Breast epithelium (tissue), 4 donors: ENCODE data around the gene PCDH9. TPM values are rescaled to one million over a fixed set of nuclear protein-coding genes. Genes with fewer than 3 reads are reported as not detected.

Experiments
- DNase-seq, 2 donors: peaks; one replicate each; pipeline ENCODE4 v3.0.0-alpha.2; 2019; ENCODE audit warnings: low spot score in 2 of 2
- H3K27ac ChIP-seq, 2 donors: fragments of 200-600 bp; sonication (generic) in 1 of 2; one replicate each; pipeline ENCODE4 v1.5.1; 2016 to 2019; ENCODE audit warnings: mild to moderate bottlenecking in 1 of 2
- H3K27me3 ChIP-seq, 2 donors: fragments of 200-600 bp; sonication (generic) in 1 of 2; one replicate each; pipeline versions ENCODE4 v1.5.1 to v1.6.0; 2017 to 2019; ENCODE audit warnings: control low read depth in 1 of 2, mild to moderate bottlenecking in 1 of 2
- H3K36me3 ChIP-seq: fragments of 200-600 bp; one replicate; pipeline ENCODE4 v1.5.1; 2019
- H3K4me1 ChIP-seq, 2 donors: fragments of 200-600 bp; sonication (generic); one replicate each; pipeline ENCODE4 v1.5.1; 2016 to 2019; ENCODE audit warnings: control low read depth in 1 of 2
- H3K4me3 ChIP-seq, 3 donors: fragments of 200-600 bp; sonication (generic); 1 replicate in 2 of 3; 2 replicates in 1 of 3; pipeline ENCODE4 v1.5.1; 2016 to 2019; ENCODE audit warnings: mild to moderate bottlenecking in 3 of 3, moderate library complexity in 2 of 3
- H3K9me3 ChIP-seq, 2 donors: fragments of 200-600 bp; sonication (generic) in 1 of 2; one replicate each; pipeline ENCODE4 v1.5.1; 2016 to 2019; ENCODE audit warnings: control low read depth in 1 of 2
- POLR2A ChIP-seq: fragments of 450-650 bp; IDR thresholded peaks from one replicate; pipeline ENCODE4 v1.6.1; 2016; ENCODE audit warnings: antibody characterized with exemption, mild to moderate bottlenecking, moderate library complexity
- POLR2AphosphoS5 ChIP-seq, 3 donors: sonication (generic); formaldehyde crosslinking; IDR thresholded peaks; one replicate each; pipeline ENCODE4 v1.6.1; 2017; ENCODE audit warnings: antibody characterized with exemption in 3 of 3
- intact Hi-C: fragments of 100-400 bp; cut with DNase I; formaldehyde crosslinking; loops from one replicate; pipeline ENCODE4 v1.15.1; 2023; ENCODE audit warnings: low total_unique reads
- total RNA-seq, 3 donors: library from RNA; depleted of rRNA; stranded (reverse); fragments of >200 nt; gene quantifications; one replicate each; pipeline ENCODE4 v1.1.0, GENCODE V29; 2016
- TF ChIP-seq, protein P1 (sequence below), 3 donors: fragments of 450-650 bp; IDR thresholded peaks; one replicate each; pipeline ENCODE4 v1.5.1; 2016 to 2017; ENCODE audit warnings: antibody characterized with exemption in 3 of 3, mild to moderate bottlenecking in 3 of 3, moderate library complexity in 3 of 3

Gene PCDH9
- total RNA-seq, 3 donors from 2014 or later: 0.98 to 26.7 (median 3.7) TPM

- no peaks in the 10 kb centered on the region for H3K36me3 ChIP-seq
- no peak for DNase-seq
- TF ChIP-seq POLR2AphosphoS5 (IDR thresholded peaks at IDR 0.05) (no peak), POLR2A (no peak)
- TF ChIP-seq, protein P1, sequence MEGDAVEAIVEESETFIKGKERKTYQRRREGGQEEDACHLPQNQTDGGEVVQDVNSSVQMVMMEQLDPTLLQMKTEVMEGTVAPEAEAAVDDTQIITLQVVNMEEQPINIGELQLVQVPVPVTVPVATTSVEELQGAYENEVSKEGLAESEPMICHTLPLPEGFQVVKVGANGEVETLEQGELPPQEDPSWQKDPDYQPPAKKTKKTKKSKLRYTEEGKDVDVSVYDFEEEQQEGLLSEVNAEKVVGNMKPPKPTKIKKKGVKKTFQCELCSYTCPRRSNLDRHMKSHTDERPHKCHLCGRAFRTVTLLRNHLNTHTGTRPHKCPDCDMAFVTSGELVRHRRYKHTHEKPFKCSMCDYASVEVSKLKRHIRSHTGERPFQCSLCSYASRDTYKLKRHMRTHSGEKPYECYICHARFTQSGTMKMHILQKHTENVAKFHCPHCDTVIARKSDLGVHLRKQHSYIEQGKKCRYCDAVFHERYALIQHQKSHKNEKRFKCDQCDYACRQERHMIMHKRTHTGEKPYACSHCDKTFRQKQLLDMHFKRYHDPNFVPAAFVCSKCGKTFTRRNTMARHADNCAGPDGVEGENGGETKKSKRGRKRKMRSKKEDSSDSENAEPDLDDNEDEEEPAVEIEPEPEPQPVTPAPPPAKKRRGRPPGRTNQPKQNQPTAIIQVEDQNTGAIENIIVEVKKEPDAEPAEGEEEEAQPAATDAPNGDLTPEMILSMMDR (IDR thresholded peaks at IDR 0.05): no peak
- H3K4me1 ChIP-seq: no peaks in the 10 kb centered on the region
- H3K27ac ChIP-seq: no peak overlapping the region
- no peaks in the 10 kb centered on the region for H3K27me3 ChIP-seq
- H3K4me3 ChIP-seq: no peak overlapping the region
- H3K9me3 ChIP-seq: no peaks in the 10 kb centered on the region
- intact Hi-C loops: loop anchor here (5.0 kb wide), 1 partner anchor 640 kb away; no protein-coding TSS in a partner anchor
Measured at GRCh38 chr13:67227131-67227983, 2.8 kb downstream of the PCDH9 start.

DNA sequence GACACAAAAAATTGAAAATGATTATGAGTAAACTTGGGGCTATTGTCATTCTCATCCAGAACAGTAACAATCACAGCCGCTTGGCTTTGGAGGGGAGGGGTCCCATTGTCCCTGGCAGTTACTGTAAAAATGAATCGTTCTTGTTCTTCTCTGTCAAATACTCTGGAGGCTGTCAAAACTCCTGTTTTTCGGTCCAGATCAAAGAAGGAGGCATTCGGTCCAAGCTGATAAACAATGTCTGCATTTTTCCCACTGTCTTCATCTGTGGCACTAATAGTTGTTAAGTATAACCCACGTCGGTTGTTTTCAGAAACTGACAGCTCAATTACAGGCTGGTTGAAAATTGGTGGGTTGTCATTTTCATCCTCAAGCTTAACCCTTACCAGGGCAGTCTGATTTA lies 3.4 kb downstream of the PCDH9 start:
- H3K27ac ChIP-seq: no peak overlapping the region
- H3K4me1 ChIP-seq: no peaks in the 10 kb centered on the region
- no peak overlapping the region for H3K4me3 ChIP-seq
- no peaks in the 10 kb centered on the region for H3K27me3 ChIP-seq
- no peaks in the 10 kb centered on the region for H3K36me3 ChIP-seq
- intact Hi-C loops: loop anchor here (5.0 kb wide), 1 partner anchor 639 kb away; no protein-coding TSS in a partner anchor
- TF ChIP-seq POLR2A (no peak), POLR2AphosphoS5 (IDR thresholded peaks at IDR 0.05) (no peak)
- TF ChIP-seq, protein P1 (IDR thresholded peaks at IDR 0.05): no peak
- H3K9me3 ChIP-seq: no peaks in the 10 kb centered on the region
- DNase-seq: no peak

DNA sequence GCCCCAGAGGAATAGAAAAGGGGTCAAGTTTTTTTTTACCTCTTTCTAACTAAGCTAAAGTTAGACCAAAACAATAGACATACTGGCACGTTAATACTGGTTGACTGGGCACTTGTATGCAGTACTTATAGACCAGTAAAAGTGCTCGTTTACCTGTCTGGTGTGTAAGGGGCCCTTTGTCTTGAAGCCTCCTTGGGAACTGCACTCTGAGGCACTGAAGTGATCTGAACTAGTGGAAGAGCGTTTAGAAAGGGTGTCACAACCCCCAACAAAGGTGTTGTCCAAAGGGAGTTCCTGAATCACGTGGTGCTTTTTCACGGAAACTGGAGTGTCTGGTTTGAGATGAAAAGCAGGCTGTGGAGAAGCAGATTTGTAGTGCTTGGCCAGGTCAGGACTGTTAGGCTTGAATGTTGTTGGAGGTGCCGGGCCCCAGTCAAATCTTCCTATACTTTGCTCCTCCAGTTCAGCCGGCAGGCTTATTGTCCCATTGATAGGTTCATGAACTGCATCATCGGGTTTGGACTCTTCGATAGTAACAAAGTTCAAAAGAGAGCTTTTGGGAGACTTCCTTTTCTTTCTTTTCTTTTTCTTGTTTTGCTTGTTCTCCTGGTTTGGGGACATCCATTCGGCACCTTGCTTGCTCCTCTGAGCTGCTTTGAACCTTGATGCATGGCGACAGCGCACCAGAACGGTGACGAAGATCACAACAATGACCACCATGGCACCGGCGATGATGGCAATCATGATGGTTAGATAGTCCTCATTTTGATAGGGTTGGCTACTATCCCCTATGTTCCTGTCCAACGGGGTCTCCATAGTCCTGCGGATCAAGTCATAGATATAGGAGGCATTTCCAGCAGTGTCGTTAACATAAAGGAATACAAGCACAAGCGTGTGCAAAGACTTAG lies 4.6 kb downstream of the PCDH9 start:
- DNase-seq: no peak
- Histone ChIP-seq H3K27me3 (no peaks in the 10 kb centered on the region), H3K4me3 (no peak overlapping the region), H3K9me3 (no peaks in the 10 kb centered on the region), H3K4me1 (no peaks in the 10 kb centered on the region), H3K27ac (no peak overlapping the region), H3K36me3 (no peaks in the 10 kb centered on the region)
- intact Hi-C loops: loop anchor here (5.0 kb wide), 1 partner anchor 638 kb away; no protein-coding TSS in a partner anchor
- no peak for TF ChIP-seq POLR2AphosphoS5 (IDR thresholded peaks at IDR 0.05)
- no peak for TF ChIP-seq POLR2A
- TF ChIP-seq, protein P1 (IDR thresholded peaks at IDR 0.05): no peak

- intact Hi-C loops: no loop called here
- no peaks in the 10 kb centered on the region for H3K4me1 ChIP-seq
- peak; percentile 54 to 82 for DNase-seq
- TF ChIP-seq POLR2A (no peak), POLR2AphosphoS5 (IDR thresholded peaks at IDR 0.05) (peak in 2 of 3 donors; percentile 53 to 90)
- TF ChIP-seq, protein P1 (IDR thresholded peaks at IDR 0.05): peak; percentile 46 to 74 (median 69)
- no peak overlapping the region for H3K27ac ChIP-seq
- no peaks in the 10 kb centered on the region for H3K27me3 ChIP-seq
- no peaks in the 10 kb centered on the region for H3K36me3 ChIP-seq
- H3K9me3 ChIP-seq: no peaks in the 10 kb centered on the region
- H3K4me3 ChIP-seq: peak overlapping the region in 1 of 3 donors; percentile 17
Measured at GRCh38 chr13:67224148-67224846, 5.8 kb downstream of the PCDH9 start.
